PC-9 (cell line): ENCODE results near the gene ANKRD52.

Experiments used
- EZH2 ChIP-seq: fragments of 200-600 bp; sonication (generic); IDR thresholded peaks from 2 replicates; pipeline ENCODE4 v1.8.0; 2017; ENCODE audit warnings: antibody characterized with exemption, low read depth
- TF ChIP-seq, protein P1 (sequence below): fragments of 200-600 bp; sonication (generic); conservative IDR thresholded peaks from 2 replicates; pipeline ENCODE4 v1.6.1; 2017; ENCODE audit warnings: mixed run types, antibody characterized with exemption, mild to moderate bottlenecking, moderate library complexity

DNA sequence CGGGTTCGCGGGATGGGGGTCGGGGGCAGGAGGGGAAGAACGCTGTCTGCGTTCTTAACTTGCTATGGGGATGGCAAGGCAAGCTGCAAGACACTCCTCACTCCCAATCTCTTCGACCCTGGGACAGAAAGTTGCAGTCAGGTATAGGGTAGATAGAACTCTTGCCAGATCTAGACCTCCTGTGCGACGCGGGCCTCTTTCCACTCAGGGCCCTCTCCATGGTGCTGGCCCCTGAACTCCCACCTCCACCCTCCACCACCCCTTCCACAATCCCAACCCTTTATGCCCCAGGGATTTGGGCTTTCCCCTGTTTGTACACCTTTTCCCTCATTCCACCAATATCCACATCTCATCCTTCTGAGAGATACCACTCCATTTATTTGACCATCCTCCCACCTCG is 33.2 kb downstream of the ANKRD52 start:
- TF ChIP-seq, protein P1, sequence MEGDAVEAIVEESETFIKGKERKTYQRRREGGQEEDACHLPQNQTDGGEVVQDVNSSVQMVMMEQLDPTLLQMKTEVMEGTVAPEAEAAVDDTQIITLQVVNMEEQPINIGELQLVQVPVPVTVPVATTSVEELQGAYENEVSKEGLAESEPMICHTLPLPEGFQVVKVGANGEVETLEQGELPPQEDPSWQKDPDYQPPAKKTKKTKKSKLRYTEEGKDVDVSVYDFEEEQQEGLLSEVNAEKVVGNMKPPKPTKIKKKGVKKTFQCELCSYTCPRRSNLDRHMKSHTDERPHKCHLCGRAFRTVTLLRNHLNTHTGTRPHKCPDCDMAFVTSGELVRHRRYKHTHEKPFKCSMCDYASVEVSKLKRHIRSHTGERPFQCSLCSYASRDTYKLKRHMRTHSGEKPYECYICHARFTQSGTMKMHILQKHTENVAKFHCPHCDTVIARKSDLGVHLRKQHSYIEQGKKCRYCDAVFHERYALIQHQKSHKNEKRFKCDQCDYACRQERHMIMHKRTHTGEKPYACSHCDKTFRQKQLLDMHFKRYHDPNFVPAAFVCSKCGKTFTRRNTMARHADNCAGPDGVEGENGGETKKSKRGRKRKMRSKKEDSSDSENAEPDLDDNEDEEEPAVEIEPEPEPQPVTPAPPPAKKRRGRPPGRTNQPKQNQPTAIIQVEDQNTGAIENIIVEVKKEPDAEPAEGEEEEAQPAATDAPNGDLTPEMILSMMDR, result no peak
- no peak for TF ChIP-seq EZH2
